ENCODE data around the gene FOXS1.

- TF ChIP-seq CTCF (IDR thresholded peaks at IDR 0.05) (no peak), EZH2 (IDR thresholded peaks at IDR 0.05) (no peak), EZH2phosphoT487 (IDR thresholded peaks at IDR 0.05) (no peak)
These were observed 24.0 kb downstream of the FOXS1 start for GRCh38 chr20:31821427-31821826.

All from neural progenitor cell (in vitro differentiated cells).